LHCN-M2 (cell line): ENCODE data around the gene TRAF7. TPM values are rescaled to one million over a fixed set of nuclear protein-coding genes. Genes with fewer than 3 reads are reported as not detected.
"Not testable (repeated sequence)": the region's sequence is repeated elsewhere in the genome, so short reads cannot be mapped to it uniquely, and the experiment has no call there.

ENCODE experiments used
- DNase-seq: peaks from one replicate; pipeline ENCODE4 v3.0.0-alpha.2; 2012; ENCODE audit warnings: low read depth
- polyA plus RNA-seq: library from polyadenylated mRNA; unstranded; fragments of >200 nt; gene quantifications from one replicate; pipeline ENCODE4 v1.2.1, GENCODE V29; 2012; ENCODE audit warnings: missing spikeins
- total RNA-seq: library from RNA; depleted of rRNA; stranded (reverse); fragments of >200 nt; gene quantifications from 2 replicates; pipeline ENCODE4 v1.2.3, GENCODE V29; 2014; rRNA removed

The TRAF7 gene
- 125 and 134 TPM in 2 replicates for total RNA-seq
- polyA plus RNA-seq = 96.9 TPM

GRCh38 chr16:2155091-2155950, at the start of gene TRAF7:
TSS of gene TRAF7 (plus strand) at chr16:2155782. CDS start at chr16:2163921, 8,139 bp downstream.
- peak; percentile 100 for DNase-seq

DNA sequence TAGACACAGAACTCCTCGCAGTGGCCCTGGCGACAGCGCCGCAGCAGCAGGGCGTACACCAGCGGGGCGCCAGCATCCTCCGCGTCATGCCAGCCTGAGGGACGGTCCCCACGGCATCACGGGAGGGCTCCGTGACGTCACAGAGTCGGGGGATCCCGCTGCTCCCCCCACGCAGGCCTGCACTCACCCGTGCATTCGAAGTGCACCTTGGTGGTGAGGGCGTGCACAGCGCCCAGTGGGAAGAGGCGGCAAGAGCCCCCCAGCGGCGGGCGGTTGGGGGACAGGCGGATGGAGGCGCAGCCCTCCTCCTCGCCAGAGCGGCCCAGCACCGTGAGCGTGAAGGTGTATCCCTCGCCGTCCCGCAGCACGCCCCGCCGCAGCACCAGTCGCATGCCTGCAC, 49.4 kb upstream of the TRAF7 start:
- DNase-seq = not testable (repeated sequence)

GRCh38 chr16:2107121-2107790, 48.3 kb upstream of the TRAF7 start:
- DNase-seq = peak; percentile 93

GRCh38 chr16:2107791-2108125, 47.8 kb upstream of the TRAF7 start:
- not testable (repeated sequence) for DNase-seq

GRCh38 chr16:2108446-2109270, 46.9 kb upstream of the TRAF7 start:
- DNase-seq = not testable (repeated sequence)

DNA sequence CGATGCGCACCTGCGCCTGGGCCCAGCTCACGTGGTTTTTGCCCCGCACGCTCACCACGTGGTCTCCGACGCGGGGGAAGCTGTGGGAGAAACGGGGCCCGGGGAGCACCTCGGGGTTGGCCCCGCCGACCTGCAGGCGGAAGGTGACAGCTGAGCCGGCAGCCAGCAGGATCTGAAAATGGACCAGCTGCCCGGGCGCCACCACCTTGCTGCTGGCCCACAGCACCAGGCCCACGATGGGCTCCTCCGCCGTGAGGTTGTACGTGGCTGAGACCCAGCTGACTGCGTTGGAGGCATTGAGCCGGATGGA, 46.4 kb upstream of the TRAF7 start:
- DNase-seq = not testable (repeated sequence)

DNA sequence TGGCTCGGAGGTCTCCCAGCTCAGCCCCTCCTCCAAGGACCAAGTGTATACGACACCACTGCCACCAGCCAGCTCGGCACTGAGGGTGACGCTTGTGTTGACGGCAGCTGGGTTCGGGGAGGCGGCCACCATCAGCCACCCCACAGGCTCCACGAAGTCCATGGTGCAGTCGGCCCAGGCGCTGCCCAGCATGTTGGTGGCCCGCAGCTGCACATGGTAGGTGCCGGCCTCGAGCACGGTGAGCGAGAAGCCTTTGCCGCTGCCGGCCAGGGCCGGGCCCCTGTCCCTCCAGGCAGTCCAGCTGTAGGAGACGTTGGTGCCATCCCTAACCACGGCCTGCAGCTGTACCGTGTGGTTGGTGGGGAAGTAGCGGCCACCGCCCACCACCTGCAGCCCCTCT, 45.7 kb upstream of the TRAF7 start:
- not testable (repeated sequence) for DNase-seq

DNA sequence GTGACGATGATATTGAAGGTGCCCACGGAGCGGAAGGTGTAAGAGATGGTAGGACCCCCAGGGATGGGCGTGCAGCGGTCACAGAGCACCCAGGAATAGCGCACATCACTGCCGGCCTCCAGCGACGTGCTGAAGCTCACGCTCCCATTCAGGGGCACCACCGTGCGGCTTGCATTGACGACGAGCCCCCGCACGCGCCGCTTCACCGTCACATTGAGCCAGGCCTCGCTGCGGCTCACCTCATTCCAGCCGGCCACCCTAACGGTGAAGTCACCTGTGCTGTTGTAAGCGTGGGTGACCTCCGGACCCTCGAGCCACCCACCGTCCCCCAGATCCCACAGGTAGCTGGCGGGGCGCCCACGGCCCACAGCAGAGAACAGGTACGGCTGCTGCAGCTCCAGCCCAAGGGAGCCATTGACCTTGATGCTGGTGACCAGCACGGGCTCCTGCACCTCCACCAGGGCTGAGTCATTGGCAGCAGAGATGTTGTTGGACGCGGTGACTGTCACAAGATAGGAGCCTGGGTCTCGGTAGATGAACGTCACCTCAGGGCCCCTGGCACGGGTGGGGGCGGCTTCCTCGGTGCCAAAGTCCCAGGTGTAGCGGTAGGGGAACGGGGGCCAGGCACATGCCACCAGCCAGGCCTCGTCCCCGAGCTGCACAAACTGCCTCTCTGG, 45.1 kb upstream of the TRAF7 start:
- DNase-seq = not testable (repeated sequence)

DNA sequence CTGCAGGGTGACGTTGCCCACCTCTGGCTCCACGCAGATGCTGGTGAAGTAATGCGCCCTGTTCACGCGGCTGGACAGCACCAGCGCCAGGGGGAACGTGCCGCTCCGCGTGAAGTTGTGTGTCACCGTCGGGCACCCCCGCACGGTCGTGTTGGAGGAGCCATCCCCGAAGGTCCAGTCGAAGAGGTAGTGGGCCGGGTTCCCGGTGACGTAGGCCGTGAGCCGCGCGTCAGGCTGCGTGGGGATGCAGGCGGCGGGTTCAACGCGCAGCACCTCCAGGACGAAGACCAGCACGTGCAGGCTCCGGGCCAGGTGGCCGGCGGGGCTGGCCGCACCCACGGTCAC, 44.6 kb upstream of the TRAF7 start:
- not testable (repeated sequence) for DNase-seq

DNA sequence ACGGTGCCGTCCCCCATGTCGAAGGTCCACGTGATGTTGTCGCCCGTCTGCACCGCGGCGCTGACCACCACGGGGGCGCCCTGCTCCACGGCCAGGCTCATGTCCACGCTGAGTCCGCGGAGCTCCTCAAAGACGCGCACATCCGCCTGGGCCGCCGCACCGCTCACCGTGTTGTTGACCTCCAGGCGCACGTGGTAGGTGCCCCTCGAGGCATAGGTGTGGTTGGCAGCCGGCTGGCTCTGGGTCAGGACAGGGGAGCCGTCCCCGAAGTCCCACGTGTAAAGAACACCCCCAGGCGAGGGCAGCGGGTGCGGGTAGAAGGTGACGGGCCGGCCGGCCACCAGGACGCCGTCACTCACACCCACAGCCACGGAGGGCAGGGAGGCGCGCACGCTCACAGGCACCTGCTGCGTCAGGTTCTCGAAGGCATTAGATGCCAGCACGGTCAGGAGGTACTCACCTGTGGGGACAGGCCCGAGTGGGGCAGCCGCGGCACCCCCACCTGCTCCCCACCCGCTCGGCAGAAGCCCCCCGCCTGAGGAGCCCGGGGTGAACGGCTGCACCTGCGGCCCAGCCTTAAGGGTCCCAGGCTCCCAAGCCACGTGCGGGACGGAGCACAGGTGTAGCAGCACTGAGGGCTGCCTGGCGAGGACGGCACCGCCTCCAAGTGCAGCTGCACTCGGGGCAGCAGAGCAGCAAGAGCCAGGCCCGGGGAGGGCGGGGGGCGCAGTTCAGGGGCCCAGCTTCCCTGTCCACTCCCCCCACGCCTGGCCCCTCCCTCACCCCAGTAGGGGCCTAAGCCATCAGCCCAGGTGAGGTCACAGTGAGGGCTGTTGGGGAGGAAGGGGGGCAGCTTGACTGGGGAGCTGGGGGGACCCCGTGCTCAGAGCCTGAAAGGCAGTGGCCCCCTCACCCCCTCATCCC, 43.9 kb upstream of the TRAF7 start:
- not testable (repeated sequence) for DNase-seq

- DNase-seq = not testable (repeated sequence)
Measured at GRCh38 chr16:2112539-2113106, 43.0 kb upstream of the TRAF7 start.

DNA sequence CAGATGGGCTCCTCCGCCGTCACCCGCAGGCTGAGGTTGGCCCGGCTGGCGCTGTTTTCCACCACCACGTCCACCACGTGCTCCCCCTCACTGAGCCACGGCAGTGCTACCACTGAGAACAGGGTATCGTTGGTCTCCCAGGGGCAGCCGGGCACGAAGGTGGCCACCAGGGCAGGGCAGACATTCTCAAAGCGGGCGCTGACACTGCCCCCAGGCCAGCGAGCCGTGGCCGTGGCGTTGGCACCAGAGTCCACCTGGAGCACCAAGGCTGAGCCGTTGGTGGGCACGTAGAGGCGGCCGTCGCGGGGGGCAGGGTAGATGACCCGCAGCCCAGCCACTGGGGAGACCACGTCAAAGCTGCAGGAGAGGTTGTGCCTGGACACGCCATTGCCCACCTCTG, 41.4 kb upstream of the TRAF7 start:
- DNase-seq = not testable (repeated sequence)

DNA sequence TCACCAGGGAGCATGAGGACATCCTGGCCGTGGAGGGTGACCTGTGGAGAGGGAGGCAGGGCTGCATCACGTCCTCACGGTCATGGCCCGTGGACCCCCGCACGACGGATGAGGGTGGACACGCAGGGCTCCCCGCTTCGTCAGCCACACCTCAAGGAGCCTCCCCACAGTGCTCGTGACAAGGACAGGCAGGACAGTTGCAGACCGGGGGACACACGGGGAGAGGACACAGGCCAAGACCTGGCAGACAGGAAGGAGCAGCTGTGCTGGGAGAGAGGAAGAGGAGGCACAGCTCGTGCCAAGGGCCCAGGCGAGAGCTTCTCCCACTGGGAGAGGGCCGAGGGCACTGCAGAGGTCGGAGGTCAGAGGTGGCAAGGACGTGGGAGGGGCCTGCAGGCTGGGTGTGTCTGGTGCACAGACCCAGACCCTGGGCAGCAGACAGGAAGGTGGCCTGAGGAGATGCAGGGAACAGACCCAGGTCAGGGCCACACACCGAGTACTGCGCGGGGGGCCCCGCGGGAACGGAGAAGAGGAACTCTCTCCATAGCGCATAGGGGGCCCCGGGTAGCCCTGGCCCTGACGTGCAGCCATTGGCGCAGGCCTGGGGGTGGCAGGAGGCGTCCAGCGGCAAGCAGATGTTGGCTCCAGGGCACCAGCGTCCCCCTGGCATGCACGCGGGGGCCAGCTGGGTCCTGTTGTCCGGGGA, 40.5 kb upstream of the TRAF7 start:
- DNase-seq = not testable (repeated sequence)

GRCh38 chr16:2115591-2115973, 40.0 kb upstream of the TRAF7 start:
- no peak for DNase-seq

- DNase-seq = not testable (repeated sequence)
Measured at GRCh38 chr16:2116428-2116827, 39.2 kb upstream of the TRAF7 start.

- not testable (repeated sequence) for DNase-seq
Measured at GRCh38 chr16:2117341-2117740, 38.2 kb upstream of the TRAF7 start.

DNA sequence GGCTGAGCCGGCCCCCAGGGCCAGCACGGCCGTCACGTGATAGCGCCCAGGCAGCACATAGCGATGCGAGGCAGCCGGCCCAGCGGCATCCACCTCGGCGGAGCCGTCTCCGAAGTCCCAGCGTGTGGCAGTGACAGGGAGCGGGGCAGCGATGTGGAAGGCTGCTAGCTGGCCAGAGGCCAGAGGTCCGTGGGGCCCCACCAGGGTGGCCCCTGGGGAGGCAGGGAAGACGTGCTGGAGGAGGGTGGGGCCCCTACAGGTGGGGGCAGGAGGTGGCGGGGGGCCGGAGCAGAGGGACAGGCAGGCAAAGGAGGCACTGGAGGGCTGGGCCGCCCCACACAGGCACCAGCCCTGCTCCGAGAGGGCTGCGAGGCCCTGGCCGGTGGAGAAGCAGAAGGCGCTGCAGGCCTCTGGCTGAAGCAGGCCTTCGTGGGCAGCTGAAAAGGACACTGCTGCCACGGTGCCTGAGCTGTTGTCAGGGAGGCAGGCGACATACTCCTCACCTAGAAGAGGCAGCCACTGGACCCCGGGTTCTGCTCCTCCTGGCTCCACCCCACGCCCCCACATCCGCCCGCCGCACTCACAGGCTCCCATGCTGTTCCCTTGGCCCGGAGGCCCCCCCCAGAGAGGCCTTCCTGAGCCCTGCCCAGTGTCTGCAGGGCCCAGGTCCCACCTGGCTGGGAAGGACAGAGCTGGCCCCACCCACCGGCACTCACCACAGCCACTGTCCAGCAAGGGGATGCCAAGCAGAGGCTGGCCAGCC, 37.4 kb upstream of the TRAF7 start:
- DNase-seq = not testable (repeated sequence)

DNA sequence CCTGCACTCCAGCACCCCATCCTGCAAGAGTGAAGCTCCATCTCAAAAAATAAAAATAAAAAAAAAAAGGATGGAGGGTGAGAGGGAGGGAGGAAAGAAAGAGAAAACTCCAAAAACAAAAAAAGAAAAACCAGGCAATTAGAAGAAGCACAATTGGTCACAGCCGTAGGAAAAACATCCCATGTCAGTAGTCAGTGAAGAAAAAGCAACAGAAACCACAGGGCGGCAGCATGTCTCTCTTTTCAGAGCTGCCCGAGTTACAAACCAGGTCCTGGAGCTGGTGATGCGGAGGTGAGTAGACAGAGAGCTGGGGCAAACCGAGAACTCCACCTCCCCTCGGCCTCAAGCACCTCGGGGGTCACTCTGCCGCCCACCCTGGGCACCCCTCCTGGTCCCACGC, 34.3 kb upstream of the TRAF7 start:
- peak; percentile 60 for DNase-seq

GRCh38 chr16:2121853-2122252, 33.7 kb upstream of the TRAF7 start:
- DNase-seq = no peak
